ENCODE data around the gene INSRR.

The INSRR gene

GRCh38 chr1:156869455-156869854 lies 10.5 kb upstream of the INSRR start:
- H3K27ac ChIP-seq = no peak overlapping the region
- TF ChIP-seq CTCF (IDR thresholded peaks at IDR 0.05) (no peak), ZFX (IDR thresholded peaks at IDR 0.05; ENCODE audit: borderline replicate concordance) (no peak)

GRCh38 chr1:156868341-156868740 lies 9.4 kb upstream of the INSRR start:
- H3K27ac ChIP-seq = no peak overlapping the region
- TF ChIP-seq CTCF (IDR thresholded peaks at IDR 0.05) (no peak), ZFX (IDR thresholded peaks at IDR 0.05; ENCODE audit: borderline replicate concordance) (no peak)

GRCh38 chr1:156866249-156866909 lies 7.5 kb upstream of the INSRR start:
- TF ChIP-seq ZFX (IDR thresholded peaks at IDR 0.05; ENCODE audit: borderline replicate concordance) (no peak), CTCF (IDR thresholded peaks at IDR 0.05) (no peak)
- no peak overlapping the region for H3K27ac ChIP-seq

GRCh38 chr1:156865865-156866248 lies 6.9 kb upstream of the INSRR start:
- H3K27ac ChIP-seq = no peak overlapping the region
- no peak for TF ChIP-seq ZFX (IDR thresholded peaks at IDR 0.05; ENCODE audit: borderline replicate concordance)
- TF ChIP-seq CTCF (IDR thresholded peaks at IDR 0.05) = no peak

- no peak overlapping the region for H3K27ac ChIP-seq
- no peak for TF ChIP-seq CTCF (IDR thresholded peaks at IDR 0.05)
- TF ChIP-seq ZFX (IDR thresholded peaks at IDR 0.05; ENCODE audit: borderline replicate concordance) = no peak
These were observed 6.3 kb upstream of the INSRR start for GRCh38 chr1:156865258-156865657.

- no peak overlapping the region for H3K27ac ChIP-seq
- no peak for TF ChIP-seq ZFX (IDR thresholded peaks at IDR 0.05; ENCODE audit: borderline replicate concordance)
- TF ChIP-seq CTCF (IDR thresholded peaks at IDR 0.05) = no peak
These were observed 5.9 kb upstream of the INSRR start for GRCh38 chr1:156864796-156865195.

- no peak for TF ChIP-seq ZFX (IDR thresholded peaks at IDR 0.05; ENCODE audit: borderline replicate concordance)
- TF ChIP-seq CTCF (IDR thresholded peaks at IDR 0.05) = no peak
These were observed 4.7 kb upstream of the INSRR start for GRCh38 chr1:156863631-156864030.

More at GRCh38 chr1:156863631-156864030, 4.7 kb upstream of the INSRR start:
- H3K27ac ChIP-seq = no peak overlapping the region

Measured in 22Rv1 (cell line).